ENCODE measurements around the gene ZNF33A. TPM values are rescaled to one million over a fixed set of nuclear protein-coding genes. Genes with fewer than 3 reads are reported as not detected.
"Not testable (repeated sequence)": the region's sequence is repeated elsewhere in the genome, so short reads cannot be mapped to it uniquely, and the experiment has no call there.

The ZNF33A gene
- total RNA-seq, 2 donors from 2014 or later, result 26.1 to 51.5 TPM

DNA sequence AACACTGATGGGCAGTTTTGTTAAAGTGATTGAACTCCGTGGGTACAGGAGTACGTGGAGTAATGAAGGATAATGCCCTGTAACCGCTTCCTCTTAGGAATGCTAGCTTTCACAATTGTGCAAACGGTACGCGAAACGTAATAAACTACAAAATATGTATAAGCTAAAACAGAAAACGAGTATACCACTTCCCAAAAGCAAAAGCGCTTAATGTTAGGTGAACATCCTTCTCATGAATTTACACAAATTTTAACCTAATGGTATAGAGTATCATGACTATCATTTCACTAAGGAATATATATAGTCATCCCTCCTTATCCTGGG, 33.6 kb upstream of the ZNF33A start:
- TF ChIP-seq, protein P1, sequence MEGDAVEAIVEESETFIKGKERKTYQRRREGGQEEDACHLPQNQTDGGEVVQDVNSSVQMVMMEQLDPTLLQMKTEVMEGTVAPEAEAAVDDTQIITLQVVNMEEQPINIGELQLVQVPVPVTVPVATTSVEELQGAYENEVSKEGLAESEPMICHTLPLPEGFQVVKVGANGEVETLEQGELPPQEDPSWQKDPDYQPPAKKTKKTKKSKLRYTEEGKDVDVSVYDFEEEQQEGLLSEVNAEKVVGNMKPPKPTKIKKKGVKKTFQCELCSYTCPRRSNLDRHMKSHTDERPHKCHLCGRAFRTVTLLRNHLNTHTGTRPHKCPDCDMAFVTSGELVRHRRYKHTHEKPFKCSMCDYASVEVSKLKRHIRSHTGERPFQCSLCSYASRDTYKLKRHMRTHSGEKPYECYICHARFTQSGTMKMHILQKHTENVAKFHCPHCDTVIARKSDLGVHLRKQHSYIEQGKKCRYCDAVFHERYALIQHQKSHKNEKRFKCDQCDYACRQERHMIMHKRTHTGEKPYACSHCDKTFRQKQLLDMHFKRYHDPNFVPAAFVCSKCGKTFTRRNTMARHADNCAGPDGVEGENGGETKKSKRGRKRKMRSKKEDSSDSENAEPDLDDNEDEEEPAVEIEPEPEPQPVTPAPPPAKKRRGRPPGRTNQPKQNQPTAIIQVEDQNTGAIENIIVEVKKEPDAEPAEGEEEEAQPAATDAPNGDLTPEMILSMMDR (IDR thresholded peaks at IDR 0.05), result no peak
- Histone ChIP-seq H3K36me3 (no peaks in the 10 kb centered on the region), H3K9me3 (no peaks in the 10 kb centered on the region), H3K27ac (peak overlapping the region in 1 of 2 donors; percentile 96), H3K4me1 (ENCODE audit: control insufficient read depth in 1 of 2, low read depth in 2 of 2) (peaks cover 4 to 12% of the 10 kb centered on the region in 2 donors), H3K27me3 (replicated peaks; ENCODE audit: insufficient read depth) (no peaks in the 10 kb centered on the region), H3K4me3 (peak overlapping the region; percentile 84)
- ATAC-seq (ENCODE audit: insufficient number of reproducible peaks, low FRiP score, low read depth) (no peak), DNase-seq (ENCODE audit: low spot score) (no peak)

DNA sequence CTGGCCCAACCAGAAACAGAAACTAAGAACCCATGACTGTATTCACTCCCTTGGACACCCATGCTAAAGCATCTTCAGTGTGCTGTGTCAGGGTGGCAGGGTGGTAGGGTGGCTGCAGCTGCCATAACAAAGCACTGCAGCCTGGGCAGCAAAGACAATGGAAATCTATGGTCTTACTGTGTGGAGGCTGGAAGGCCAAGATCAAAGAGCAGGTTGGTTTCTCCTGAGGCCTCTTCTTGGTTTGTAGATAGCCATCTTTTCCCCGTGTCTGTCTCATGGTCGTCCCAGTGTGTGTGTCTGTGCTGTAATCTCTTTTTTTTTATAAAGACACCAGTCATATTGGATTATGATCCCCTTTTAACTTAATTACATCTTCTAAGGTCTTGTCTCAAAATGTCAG, 18.8 kb upstream of the ZNF33A start:
- Histone ChIP-seq H3K4me3 (no peak overlapping the region), H3K4me1 (ENCODE audit: control insufficient read depth in 1 of 2, low read depth in 2 of 2) (no peaks in the 10 kb centered on the region), H3K27ac (no peak overlapping the region), H3K9me3 (no peaks in the 10 kb centered on the region), H3K36me3 (no peaks in the 10 kb centered on the region), H3K27me3 (replicated peaks; ENCODE audit: insufficient read depth) (no peaks in the 10 kb centered on the region)
- ATAC-seq (ENCODE audit: insufficient number of reproducible peaks, low FRiP score, low read depth) (no peak), DNase-seq (ENCODE audit: low spot score) (no peak)
- TF ChIP-seq, protein P1 (IDR thresholded peaks at IDR 0.05), result no peak

DNA sequence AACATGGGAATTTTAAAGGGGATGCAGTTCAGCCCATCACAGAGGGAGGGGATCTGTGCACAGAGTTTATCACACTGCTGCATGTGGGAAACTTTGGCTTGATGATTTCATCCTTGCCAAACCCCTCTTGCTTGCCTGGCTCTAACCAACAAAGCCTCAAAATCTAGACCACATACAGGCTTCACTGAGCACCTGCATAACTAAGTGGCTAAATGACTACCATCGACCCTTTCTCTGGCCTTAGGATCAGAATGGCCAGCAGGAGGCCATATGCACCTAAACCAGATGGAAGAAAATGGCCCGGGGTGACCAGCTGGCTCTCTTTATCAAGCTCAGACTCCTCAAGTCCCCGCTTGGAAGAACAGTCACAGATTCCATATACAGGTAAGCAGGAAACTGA, 18.4 kb upstream of the ZNF33A start:
- no peaks in the 10 kb centered on the region for H3K4me1 ChIP-seq (ENCODE audit: control insufficient read depth in 1 of 2, low read depth in 2 of 2)
- H3K9me3 ChIP-seq, result no peaks in the 10 kb centered on the region
- TF ChIP-seq, protein P1 (IDR thresholded peaks at IDR 0.05), result no peak
- no peak overlapping the region for H3K4me3 ChIP-seq
- DNase-seq (ENCODE audit: low spot score) (no peak), ATAC-seq (ENCODE audit: insufficient number of reproducible peaks, low FRiP score, low read depth) (no peak)
- no peaks in the 10 kb centered on the region for H3K27me3 ChIP-seq (replicated peaks; ENCODE audit: insufficient read depth)
- no peaks in the 10 kb centered on the region for H3K36me3 ChIP-seq
- H3K27ac ChIP-seq, result no peak overlapping the region

DNA sequence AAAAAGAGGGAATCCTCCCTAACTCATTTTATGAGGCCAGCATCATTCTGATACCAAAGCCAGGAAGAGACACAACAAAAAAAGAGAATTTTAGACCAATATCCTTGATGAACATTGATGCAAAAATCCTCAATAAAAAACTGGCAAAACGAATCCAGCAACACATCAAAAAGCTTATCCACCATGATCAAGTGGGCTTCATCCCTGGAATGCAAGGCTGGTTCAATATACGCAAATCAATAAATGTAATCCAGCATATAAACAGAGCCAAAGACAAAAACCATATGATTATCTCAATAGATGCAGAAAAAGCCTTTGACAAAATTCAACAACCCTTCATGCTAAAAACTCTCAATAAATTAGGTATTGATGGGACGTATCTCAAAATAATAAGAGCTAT, 11.6 kb upstream of the ZNF33A start:
- H3K9me3 ChIP-seq; H3K4me1 ChIP-seq (ENCODE audit: control insufficient read depth in 1 of 2, low read depth in 2 of 2); H3K36me3 ChIP-seq; H3K4me3 ChIP-seq; H3K27ac ChIP-seq; ATAC-seq (ENCODE audit: insufficient number of reproducible peaks, low FRiP score, low read depth); H3K27me3 ChIP-seq (replicated peaks; ENCODE audit: insufficient read depth); DNase-seq (ENCODE audit: low spot score): not testable (repeated sequence)

DNA sequence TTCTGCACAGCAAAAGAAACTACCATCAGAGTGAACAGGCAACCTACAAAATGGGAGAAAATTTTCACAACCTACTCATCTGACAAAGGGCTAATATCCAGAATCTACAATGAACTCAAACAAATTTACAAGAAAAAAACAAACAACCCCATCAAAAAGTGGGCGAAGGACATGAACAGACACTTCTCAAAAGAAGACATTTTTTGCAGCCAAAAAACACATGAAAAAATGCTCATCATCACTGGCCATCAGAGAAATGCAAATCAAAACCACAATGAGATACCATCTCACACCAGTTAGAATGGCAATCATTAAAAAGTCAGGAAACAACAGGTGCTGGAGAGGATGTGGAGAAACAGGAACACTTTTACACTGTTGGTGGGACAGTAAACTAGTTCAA, 10.0 kb upstream of the ZNF33A start:
- DNase-seq (ENCODE audit: low spot score); H3K27ac ChIP-seq; H3K4me1 ChIP-seq (ENCODE audit: control insufficient read depth in 1 of 2, low read depth in 2 of 2); H3K27me3 ChIP-seq (replicated peaks; ENCODE audit: insufficient read depth); ATAC-seq (ENCODE audit: insufficient number of reproducible peaks, low FRiP score, low read depth); H3K4me3 ChIP-seq; H3K9me3 ChIP-seq; H3K36me3 ChIP-seq: not testable (repeated sequence)

DNA sequence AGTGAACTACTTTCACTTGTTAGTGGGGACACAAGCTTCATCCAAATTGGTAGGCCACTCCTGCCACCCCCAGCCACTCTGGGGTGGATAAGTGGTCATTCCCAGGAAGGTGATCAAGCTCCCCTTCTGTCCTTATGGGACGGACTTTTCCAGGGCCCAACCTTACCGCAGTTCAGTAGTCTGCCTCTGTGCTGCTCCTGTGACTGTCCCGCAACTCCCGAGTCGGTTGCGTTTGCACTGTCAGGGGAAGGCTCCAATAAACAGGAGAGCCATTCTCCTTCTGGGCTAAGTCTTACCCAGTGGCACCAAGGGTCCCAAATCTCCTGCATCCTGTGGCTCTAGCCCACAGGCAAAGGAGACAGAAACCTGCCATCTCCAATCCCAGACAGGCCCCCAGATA, 7.4 kb upstream of the ZNF33A start:
- Histone ChIP-seq H3K9me3 (no peaks in the 10 kb centered on the region), H3K4me1 (ENCODE audit: control insufficient read depth in 1 of 2, low read depth in 2 of 2) (no peaks in the 10 kb centered on the region), H3K27ac (no peak overlapping the region), H3K36me3 (no peaks in the 10 kb centered on the region), H3K27me3 (replicated peaks; ENCODE audit: insufficient read depth) (no peaks in the 10 kb centered on the region), H3K4me3 (no peak overlapping the region)
- no peak for DNase-seq (ENCODE audit: low spot score)
- no peak for ATAC-seq (ENCODE audit: insufficient number of reproducible peaks, low FRiP score, low read depth)
- TF ChIP-seq, protein P1 (IDR thresholded peaks at IDR 0.05), result no peak
